CD4-positive, alpha-beta T cell treated with Interleukin-2 at 100 ng/mL for 4 hours (primary cell): Measurements from ENCODE around the gene SPEF1.
"Not testable (repeated sequence)": the region's sequence is repeated elsewhere in the genome, so short reads cannot be mapped to it uniquely, and the experiment has no call there.

Experiments used
- DNase-seq: peaks from one replicate; pipeline ENCODE4 v3.0.0-alpha.2; 2020; ENCODE audit warnings: low spot score

Gene SPEF1

GRCh38 chr20:3781153-3781910, at the start of gene SPEF1:
TSS of gene SPEF1 (minus strand) at chr20:3781448. CDS start at chr20:3781287, 161 bp downstream.
- DNase-seq = peak; percentile 73

- not testable (repeated sequence) for DNase-seq
Observed at GRCh38 chr20:3829891-3830290, 48.6 kb upstream of the SPEF1 start.

GRCh38 chr20:3828798-3829197, 47.5 kb upstream of the SPEF1 start:
- no peak for DNase-seq

GRCh38 chr20:3826420-3826819, 45.2 kb upstream of the SPEF1 start:
- DNase-seq = no peak

GRCh38 chr20:3825526-3825925, 44.3 kb upstream of the SPEF1 start:
- DNase-seq = no peak

- no peak for DNase-seq
Observed at GRCh38 chr20:3823881-3824280, 42.6 kb upstream of the SPEF1 start.

GRCh38 chr20:3821996-3822395, 40.7 kb upstream of the SPEF1 start:
- DNase-seq = no peak

- DNase-seq = no peak
Observed at GRCh38 chr20:3820901-3821727, 39.9 kb upstream of the SPEF1 start.

GRCh38 chr20:3820048-3820900, 39.0 kb upstream of the SPEF1 start, which contains the start of gene AP5S1:
TSS of gene AP5S1 (plus strand) at chr20:3820547. CDS start at chr20:3822118, 1,571 bp downstream.
- DNase-seq = peak; percentile 90

GRCh38 chr20:3819411-3820047, 38.3 kb upstream of the SPEF1 start:
- no peak for DNase-seq

GRCh38 chr20:3818155-3819151, 37.2 kb upstream of the SPEF1 start:
- DNase-seq = no peak

GRCh38 chr20:3815703-3816315, 34.6 kb upstream of the SPEF1 start:
- DNase-seq = peak; percentile 57

GRCh38 chr20:3814928-3815495, 33.8 kb upstream of the SPEF1 start:
- DNase-seq = no peak

- DNase-seq = peak; percentile 29
Observed at GRCh38 chr20:3813848-3814581, 32.8 kb upstream of the SPEF1 start.

GRCh38 chr20:3812975-3813847, 32.0 kb upstream of the SPEF1 start:
- no peak for DNase-seq

GRCh38 chr20:3812259-3812681, 31.0 kb upstream of the SPEF1 start:
- no peak for DNase-seq

GRCh38 chr20:3811467-3812258, 30.4 kb upstream of the SPEF1 start:
- peak; percentile 96 for DNase-seq
